LHCN-M2 (cell line): ENCODE data around the gene PRR18. TPM values are rescaled to one million over a fixed set of nuclear protein-coding genes. Genes with fewer than 3 reads are reported as not detected.

Experiments used
- DNase-seq: peaks from one replicate; pipeline ENCODE4 v3.0.0-alpha.2; 2012; ENCODE audit warnings: low read depth
- total RNA-seq: library from RNA; depleted of rRNA; stranded (reverse); fragments of >200 nt; gene quantifications from 2 replicates; pipeline ENCODE4 v1.2.3, GENCODE V29; 2014

PRR18 gene
- total RNA-seq, 1 experiment from 2014 or later: not detected

- DNase-seq: no peak
Observed at GRCh38 chr6:166306378-166307081, 1.7 kb downstream of the PRR18 start.

GRCh38 chr6:166305562-166306117 lies 2.6 kb downstream of the PRR18 start:
- DNase-seq: no peak

- DNase-seq: no peak
Observed at GRCh38 chr6:166304106-166304505, 4.1 kb downstream of the PRR18 start.

- DNase-seq: no peak
Observed at GRCh38 chr6:166301611-166302529, 6.3 kb downstream of the PRR18 start.

- DNase-seq: no peak
Observed at GRCh38 chr6:166300357-166300987, 7.7 kb downstream of the PRR18 start.

GRCh38 chr6:166297606-166298005 lies 10.6 kb downstream of the PRR18 start:
- DNase-seq: no peak

GRCh38 chr6:166296035-166296883 lies 11.9 kb downstream of the PRR18 start:
- DNase-seq: no peak

- no peak for DNase-seq
Observed at GRCh38 chr6:166293731-166294584, 14.2 kb downstream of the PRR18 start.

GRCh38 chr6:166289207-166290060 lies 18.8 kb downstream of the PRR18 start:
- DNase-seq: no peak

GRCh38 chr6:166286839-166287271 lies 21.3 kb downstream of the PRR18 start:
- no peak for DNase-seq

- DNase-seq: no peak
Observed at GRCh38 chr6:166285233-166285632, 23.0 kb downstream of the PRR18 start.

GRCh38 chr6:166284640-166285039 lies 23.6 kb downstream of the PRR18 start:
- DNase-seq: no peak

- DNase-seq: no peak
Observed at GRCh38 chr6:166282394-166283032, 25.7 kb downstream of the PRR18 start.

- DNase-seq: no peak
Observed at GRCh38 chr6:166281104-166281503, 27.1 kb downstream of the PRR18 start.

- no peak for DNase-seq
Observed at GRCh38 chr6:166279393-166279679, 28.9 kb downstream of the PRR18 start.

- DNase-seq: no peak
Observed at GRCh38 chr6:166278579-166279392, 29.4 kb downstream of the PRR18 start.

- DNase-seq: no peak
Observed at GRCh38 chr6:166277892-166278578, 30.2 kb downstream of the PRR18 start.
